IPS-NIHi7 (cell line): ENCODE results near the gene ELOVL4.

Source experiments
- DNase-seq: peaks from one replicate; pipeline ENCODE4 v3.0.0; 2012; ENCODE audit warnings: mixed read lengths; ENCODE audit errors: extremely low spot score

ELOVL4 gene

DNA sequence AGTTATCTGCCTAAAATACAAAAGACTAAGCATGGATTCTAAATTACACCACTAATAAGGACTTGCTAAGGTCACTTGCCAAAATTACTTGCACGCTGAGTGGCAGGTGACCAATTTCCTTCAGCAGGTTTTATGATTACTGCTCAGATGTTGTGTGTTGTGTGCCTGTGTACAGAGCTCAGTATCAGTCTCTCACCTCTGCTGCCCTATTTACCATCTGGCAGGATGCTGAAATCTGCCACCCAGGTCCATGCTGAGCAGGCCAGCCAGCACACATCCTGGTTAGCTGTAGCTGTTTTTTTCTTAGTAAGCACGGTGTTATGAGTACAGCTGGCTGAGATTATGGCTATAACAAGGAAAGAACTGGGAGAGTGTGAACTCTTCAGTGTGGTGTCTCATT lies 34.0 kb downstream of the ELOVL4 start:
- DNase-seq, result no peak

GRCh38 chr6:79911992-79912391 lies 35.4 kb downstream of the ELOVL4 start:
- no peak for DNase-seq

GRCh38 chr6:79909517-79909916 lies 37.8 kb downstream of the ELOVL4 start:
- no peak for DNase-seq

- no peak for DNase-seq
Observed at GRCh38 chr6:79902046-79902445, 45.3 kb downstream of the ELOVL4 start.

DNA sequence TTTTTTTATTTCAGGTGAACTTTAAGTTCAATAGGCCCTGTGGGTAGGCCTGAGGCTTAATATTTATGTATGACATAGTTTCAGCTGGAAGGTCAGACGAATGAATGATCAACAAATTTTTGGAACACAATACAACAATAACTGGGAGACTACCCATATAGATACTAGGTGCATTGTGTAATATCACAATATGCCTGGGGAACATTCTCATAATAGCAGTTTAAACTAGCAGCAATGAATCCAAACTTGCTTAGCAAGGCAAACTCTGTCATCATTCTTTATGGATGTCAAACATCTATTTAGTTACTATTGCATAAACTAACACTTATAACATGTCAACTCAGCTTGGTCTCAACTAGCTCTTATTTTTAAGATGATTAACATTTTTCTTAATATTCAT lies 49.3 kb downstream of the ELOVL4 start:
- DNase-seq, result no peak

GRCh38 chr6:79896075-79896449 lies 51.3 kb downstream of the ELOVL4 start:
- no peak for DNase-seq

DNA sequence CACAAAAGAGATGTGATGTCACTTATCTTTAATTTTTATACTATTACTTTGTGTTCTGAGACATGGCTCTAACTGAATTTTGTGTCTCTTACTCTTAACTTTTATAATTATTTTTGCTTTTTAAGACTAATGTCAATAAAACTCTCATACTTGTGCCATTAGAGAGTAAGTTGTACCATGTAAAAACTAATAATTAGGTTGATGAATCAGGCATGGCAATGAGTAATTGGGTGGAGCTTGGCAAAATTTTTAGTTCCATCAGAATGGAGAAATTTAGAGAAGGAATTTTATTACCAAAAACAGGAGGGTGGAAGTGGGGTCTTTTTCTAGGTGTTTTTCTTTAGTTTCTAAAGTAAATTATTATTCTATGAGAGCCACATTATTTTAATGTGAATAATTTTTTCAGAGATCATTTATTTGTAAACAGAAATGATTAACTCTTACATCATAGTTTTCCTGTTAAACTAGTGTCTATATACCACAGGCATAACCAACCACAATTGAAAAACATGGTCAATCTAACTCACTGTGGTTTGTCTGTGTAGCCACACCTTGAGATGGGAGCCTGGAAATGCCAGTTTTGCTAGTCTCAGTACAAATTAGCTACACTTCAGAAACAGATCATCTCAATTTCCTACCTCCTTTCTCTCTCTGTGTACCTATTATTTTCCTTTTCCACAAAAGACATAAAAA lies 51.8 kb downstream of the ELOVL4 start:
- no peak for DNase-seq

- no peak for DNase-seq
Observed at GRCh38 chr6:79894939-79895338, 52.4 kb downstream of the ELOVL4 start.

GRCh38 chr6:79888587-79888986 lies 58.8 kb downstream of the ELOVL4 start:
- no peak for DNase-seq

DNA sequence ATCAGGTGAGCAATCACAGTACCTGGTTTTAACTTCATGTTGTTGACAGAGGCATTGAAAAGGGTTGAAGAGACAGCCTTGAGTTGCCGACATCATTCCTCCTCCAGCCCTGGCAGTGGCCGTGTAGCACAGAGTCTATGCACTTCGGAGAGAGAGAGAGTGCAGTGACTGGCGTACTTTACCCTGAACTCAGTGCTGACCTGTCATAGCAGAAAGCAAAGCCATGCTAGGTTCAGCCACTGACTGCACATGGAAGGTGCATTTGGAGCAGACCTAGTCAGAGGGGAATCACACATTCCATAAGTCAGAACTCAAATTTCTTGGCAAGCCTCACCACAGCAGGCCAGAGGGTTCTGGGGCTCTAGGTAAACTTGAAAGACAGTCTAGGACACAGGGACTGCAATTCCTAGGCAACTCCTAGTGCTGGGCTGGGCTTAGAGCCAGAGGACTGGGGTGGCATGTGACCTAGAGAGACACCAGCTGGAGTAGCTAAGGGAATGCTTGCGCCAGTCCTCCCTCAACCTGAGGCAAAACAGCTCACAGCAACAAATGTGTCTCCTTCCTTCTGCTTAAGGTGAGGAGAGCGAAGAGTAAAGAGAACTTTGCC lies 69.1 kb downstream of the ELOVL4 start:
- DNase-seq, result no peak

DNA sequence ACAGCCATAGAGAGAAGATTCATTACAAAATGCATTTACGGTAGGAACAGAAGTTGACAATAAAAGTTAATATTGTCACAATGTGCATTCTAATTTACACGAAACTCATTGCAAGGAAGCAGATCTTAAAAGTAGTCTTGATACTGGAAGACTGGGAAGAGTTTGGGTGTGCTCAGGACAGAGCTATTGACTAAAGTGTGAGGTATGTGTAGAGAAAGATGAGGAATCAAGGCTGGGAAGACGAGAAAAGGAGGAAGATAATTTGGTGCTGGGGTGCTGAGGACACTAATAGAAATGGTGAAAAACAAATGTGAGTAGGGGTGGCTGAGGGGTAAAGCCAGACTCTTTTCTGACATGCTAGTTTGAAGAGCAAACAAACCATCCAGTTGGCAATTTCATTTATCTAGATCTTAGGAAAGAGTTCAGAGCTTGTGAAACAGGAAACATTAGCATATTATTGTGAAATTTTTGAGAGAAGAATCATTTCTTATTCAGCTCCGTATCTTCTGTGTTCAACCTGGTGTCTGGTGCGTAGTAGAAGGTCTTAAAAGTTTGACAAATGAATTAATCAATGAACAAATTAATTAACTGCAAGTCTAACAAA lies 72.7 kb downstream of the ELOVL4 start:
- DNase-seq, result no peak

GRCh38 chr6:79872986-79873385 lies 74.4 kb downstream of the ELOVL4 start:
- DNase-seq, result no peak

DNA sequence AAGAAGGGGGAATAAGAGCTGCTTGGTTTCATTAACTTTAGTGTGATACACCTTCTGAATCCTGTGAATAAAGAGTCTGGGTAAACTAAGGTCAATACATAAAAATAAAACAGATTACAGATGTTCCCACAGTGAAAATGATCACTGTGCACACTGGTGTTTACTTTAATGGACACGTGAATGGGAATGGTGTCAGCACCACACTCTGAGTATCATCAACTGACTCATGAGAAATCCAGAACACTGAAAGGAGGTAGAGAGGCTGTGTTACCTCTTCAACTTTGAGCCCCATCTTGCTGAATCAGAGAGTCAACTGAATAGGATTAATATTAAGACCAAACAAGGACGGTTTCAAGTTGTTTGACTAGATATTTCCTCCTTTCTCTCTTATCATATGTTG lies 75.0 kb downstream of the ELOVL4 start:
- no peak for DNase-seq

- DNase-seq, result peak; percentile 94
Observed at GRCh38 chr6:79869600-79870084, 77.7 kb downstream of the ELOVL4 start.

- no peak for DNase-seq
Observed at GRCh38 chr6:79869184-79869583, 78.2 kb downstream of the ELOVL4 start.

- peak; percentile 67 for DNase-seq
Observed at GRCh38 chr6:79868098-79868722, 79.1 kb downstream of the ELOVL4 start.
